ENCODE data around the gene SSR4.

Gene SSR4

GRCh38 chrX:153830640-153831428 lies 36.4 kb downstream of the SSR4 start:
- no peak for DNase-seq (ENCODE audit: low read depth)

GRCh38 chrX:153831429-153832150 lies 37.1 kb downstream of the SSR4 start:
- no peak for DNase-seq (ENCODE audit: low read depth)

GRCh38 chrX:153832728-153833127 lies 38.3 kb downstream of the SSR4 start:
- no peak for DNase-seq (ENCODE audit: low read depth)

GRCh38 chrX:153836921-153837320 lies 42.5 kb downstream of the SSR4 start:
- DNase-seq (ENCODE audit: low read depth): no peak

- DNase-seq (ENCODE audit: low read depth): no peak
These were observed 50.1 kb downstream of the SSR4 start for GRCh38 chrX:153844509-153845082.

GRCh38 chrX:153845195-153845594 lies 50.7 kb downstream of the SSR4 start:
- DNase-seq (ENCODE audit: low read depth): no peak

GRCh38 chrX:153845842-153846241 lies 51.4 kb downstream of the SSR4 start:
- no peak for DNase-seq (ENCODE audit: low read depth)

Measured in stromal cell of bone marrow (primary cell).